H1 (cell line): ENCODE results near the gene MGAT2.
"Not testable (repeated sequence)": the region's sequence is repeated elsewhere in the genome, so short reads cannot be mapped to it uniquely, and the experiment has no call there.

Experiments
- CBX5 ChIP-seq: fragments of 300-800, 300-1000 bp; sonication (generic); IDR thresholded peaks from 2 replicates; pipeline ENCODE4 v1.7.1; 2016; ENCODE audit warnings: antibody characterized with exemption, low read length, low read depth
- CTCF ChIP-seq, 3 experiments: IDR thresholded peaks; 1 replicate in 2 of 3; 2 replicates in 1 of 3; pipeline versions ENCODE4 v1.5.1 to v1.6.1; 2011; ENCODE audit warnings: low read length in 3 of 3, mild to moderate bottlenecking in 3 of 3, inconsistent platforms in 2 of 3, low read depth in 1 of 3, moderate library complexity in 1 of 3; ENCODE audit not compliant: insufficient read depth in 1 of 3; ENCODE audit errors: control extremely low read depth in 1 of 3
- EZH2 ChIP-seq: fragments of 200-600 bp; sonication (generic); IDR thresholded peaks from 2 replicates; pipeline ENCODE4 v1.7.1; 2012; ENCODE audit warnings: low read depth, mild to moderate bottlenecking, moderate library complexity, low read length, inconsistent platforms; ENCODE audit not compliant: severe bottlenecking
- GABPA ChIP-seq: IDR thresholded peaks from 2 replicates; pipeline ENCODE4 v1.6.1; 2011; ENCODE audit warnings: mild to moderate bottlenecking, low read length, moderate library complexity, borderline replicate concordance; ENCODE audit not compliant: insufficient read depth
- JUND ChIP-seq: IDR thresholded peaks from 2 replicates; pipeline ENCODE4 v1.6.1; 2011; ENCODE audit warnings: mild to moderate bottlenecking, improper control_type of control experiment, low read length
- KDM4A ChIP-seq: IDR thresholded peaks from one replicate; pipeline ENCODE4 v1.7.1; 2012; ENCODE audit warnings: low read depth, mild to moderate bottlenecking, moderate library complexity, low read length, inconsistent platforms; ENCODE audit not compliant: severe bottlenecking
- NRF1 ChIP-seq: IDR thresholded peaks from 2 replicates; pipeline ENCODE4 v1.6.1; 2011; ENCODE audit warnings: mild to moderate bottlenecking, low read depth, low read length, improper control_type of control experiment
- POLR2A ChIP-seq, 2 experiments: IDR thresholded peaks; 1 replicate in 1 of 2; 2 replicates in 1 of 2; pipeline ENCODE4 v1.6.1; 2011; ENCODE audit warnings: low read depth in 2 of 2, low read length in 2 of 2, mild to moderate bottlenecking in 2 of 2; ENCODE audit errors: control extremely low read depth in 1 of 2
- POLR2AphosphoS5 ChIP-seq: IDR thresholded peaks from 2 replicates; pipeline ENCODE4 v1.6.1; 2011; ENCODE audit warnings: low read depth, low read length
- SP1 ChIP-seq: IDR thresholded peaks from 2 replicates; pipeline ENCODE4 v1.6.1; 2011; ENCODE audit warnings: low read depth, low read length
- SP2 ChIP-seq: IDR thresholded peaks from 2 replicates; pipeline ENCODE4 v1.6.1; 2012; ENCODE audit warnings: mild to moderate bottlenecking, low read length, inconsistent platforms
- SUZ12 ChIP-seq: fragments of 200-600 bp; sonication (generic); IDR thresholded peaks from 2 replicates; pipeline ENCODE4 v1.6.1; 2012; ENCODE audit warnings: mild to moderate bottlenecking, inconsistent platforms, low read length, moderate library complexity, mixed read lengths
- TEAD4 ChIP-seq: IDR thresholded peaks from 2 replicates; pipeline ENCODE4 v1.6.1; 2012; ENCODE audit warnings: low read depth, low read length, inconsistent platforms, mixed read lengths
- TF ChIP-seq, protein P1 (sequence below): IDR thresholded peaks from 2 replicates; pipeline ENCODE4 v1.6.1; 2012; ENCODE audit warnings: low read length, inconsistent platforms

DNA sequence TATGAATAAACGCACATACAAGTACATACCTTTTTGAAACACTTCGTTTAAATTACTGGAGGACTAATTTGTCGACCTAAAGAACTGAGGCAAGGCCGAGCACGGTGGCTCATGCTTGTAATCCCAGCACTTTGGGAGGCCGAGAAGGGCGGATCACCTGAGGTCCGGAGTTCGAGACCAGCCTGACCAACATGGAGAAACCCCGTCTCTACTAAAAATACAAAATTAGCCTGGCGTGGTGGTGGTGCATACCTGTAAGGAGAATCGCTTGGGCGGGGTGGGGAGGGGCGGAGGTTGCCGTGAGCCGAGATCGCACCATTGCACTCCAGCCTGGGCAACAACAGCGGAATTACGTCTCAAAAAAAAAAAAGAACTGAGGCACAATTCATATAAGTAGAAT is 1.3 kb upstream of the MGAT2 start:
- not testable (repeated sequence) for TF ChIP-seq POLR2A (IDR thresholded peaks at IDR 0.05; ENCODE audit: control extremely low read depth in 1 of 2, low read depth in 2 of 2, low read length in 2 of 2); SP2; SUZ12; TEAD4; CTCF (IDR thresholded peaks at IDR 0.05; ENCODE audit: control extremely low read depth in 1 of 3, insufficient read depth in 1 of 3, low read depth in 1 of 3, low read length in 3 of 3); JUND; SP1; KDM4A; EZH2; POLR2AphosphoS5; GABPA; CBX5; NRF1
- TF ChIP-seq, protein P1, sequence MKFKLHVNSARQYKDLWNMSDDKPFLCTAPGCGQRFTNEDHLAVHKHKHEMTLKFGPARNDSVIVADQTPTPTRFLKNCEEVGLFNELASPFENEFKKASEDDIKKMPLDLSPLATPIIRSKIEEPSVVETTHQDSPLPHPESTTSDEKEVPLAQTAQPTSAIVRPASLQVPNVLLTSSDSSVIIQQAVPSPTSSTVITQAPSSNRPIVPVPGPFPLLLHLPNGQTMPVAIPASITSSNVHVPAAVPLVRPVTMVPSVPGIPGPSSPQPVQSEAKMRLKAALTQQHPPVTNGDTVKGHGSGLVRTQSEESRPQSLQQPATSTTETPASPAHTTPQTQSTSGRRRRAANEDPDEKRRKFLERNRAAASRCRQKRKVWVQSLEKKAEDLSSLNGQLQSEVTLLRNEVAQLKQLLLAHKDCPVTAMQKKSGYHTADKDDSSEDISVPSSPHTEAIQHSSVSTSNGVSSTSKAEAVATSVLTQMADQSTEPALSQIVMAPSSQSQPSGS, result not testable (repeated sequence)
